GM12874 (cell line): ENCODE data around the gene TK2.

Experiments
- CTCF ChIP-seq: IDR thresholded peaks from 2 replicates; pipeline ENCODE4 v1.5.1; 2011; ENCODE audit warnings: low read depth, mild to moderate bottlenecking, control low read depth, low read length, moderate library complexity; ENCODE audit not compliant: insufficient read depth

The TK2 gene

GRCh38 chr16:66590322-66590721 is 40.4 kb upstream of the TK2 start:
- TF ChIP-seq CTCF = no peak

GRCh38 chr16:66588981-66589713 is 39.2 kb upstream of the TK2 start:
- TF ChIP-seq CTCF = peak; percentile 96

DNA sequence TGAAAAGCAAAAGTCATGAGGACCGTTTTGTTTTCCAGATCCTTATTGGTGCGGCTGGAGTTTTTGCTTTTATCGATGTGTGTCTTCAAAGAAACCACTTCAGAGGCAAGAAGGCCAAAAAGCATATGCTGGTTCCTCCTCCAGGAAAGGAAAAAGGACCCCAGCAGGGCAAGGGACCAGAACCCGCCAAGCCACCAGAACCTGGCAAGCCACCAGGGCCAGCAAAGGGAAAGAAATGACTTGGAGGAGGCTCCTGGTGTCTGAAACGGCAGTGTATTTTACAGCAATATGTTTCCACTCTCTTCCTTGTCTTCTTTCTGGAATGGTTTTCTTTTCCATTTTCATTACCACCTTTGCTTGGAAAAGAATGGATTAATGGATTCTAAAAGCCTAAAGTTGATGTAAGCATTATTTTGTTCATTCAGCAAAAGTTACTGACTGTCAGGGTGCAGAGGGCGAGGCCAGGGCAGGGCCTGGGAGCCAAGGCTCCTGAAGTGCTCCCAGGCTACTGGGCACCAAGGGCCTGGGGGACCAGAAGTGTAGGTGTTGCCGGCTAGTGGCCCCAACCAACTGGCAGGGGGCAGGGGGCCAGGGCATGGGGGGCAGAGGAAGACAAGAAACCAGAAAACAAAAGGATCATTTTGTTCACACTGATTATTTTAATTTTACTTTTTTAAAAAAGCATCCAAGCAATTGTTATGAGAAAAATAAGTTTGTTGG is 38.1 kb upstream of the TK2 start:
- TF ChIP-seq CTCF = no peak

- TF ChIP-seq CTCF = no peak
Observed at GRCh38 chr16:66585481-66586239, 35.7 kb upstream of the TK2 start.

DNA sequence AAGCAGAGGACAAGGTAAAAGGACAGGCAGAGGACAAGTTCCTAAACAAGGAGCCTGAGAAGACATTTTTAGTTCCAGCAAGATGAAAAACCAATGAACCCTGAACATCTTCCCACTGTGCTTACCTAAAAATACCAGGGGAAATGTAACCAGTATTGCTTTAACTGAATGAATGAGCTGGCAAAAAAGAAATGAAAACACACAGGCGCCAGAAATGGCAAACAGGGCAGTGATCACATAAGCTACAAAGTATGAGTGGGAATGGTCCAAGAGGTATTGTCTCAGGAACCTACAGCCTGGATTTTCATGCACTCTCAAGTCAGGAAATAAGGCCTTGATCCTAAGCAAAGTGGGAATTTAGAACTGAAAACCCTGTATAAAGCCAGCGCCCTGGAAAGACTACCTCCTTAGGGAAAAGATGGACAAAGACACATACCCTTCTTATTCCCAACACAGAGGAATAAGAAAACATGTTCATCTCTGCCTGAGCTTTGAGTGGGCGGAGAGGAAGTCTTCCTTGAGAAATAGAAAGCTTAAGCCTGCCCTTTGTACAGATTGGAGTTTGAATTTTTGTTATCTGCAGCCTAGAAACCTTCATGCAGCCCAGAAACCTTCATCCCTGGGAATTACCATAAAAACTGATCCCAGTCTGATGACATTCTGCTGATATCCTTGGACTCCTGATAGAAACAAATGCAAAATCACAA is 31.5 kb upstream of the TK2 start:
- TF ChIP-seq CTCF = no peak

- TF ChIP-seq CTCF = no peak
Observed at GRCh38 chr16:66580605-66581209, 30.8 kb upstream of the TK2 start.
